Neural cell (in vitro differentiated cells): Measurements from ENCODE around the gene KDM4B. TPM values are rescaled to one million over a fixed set of nuclear protein-coding genes. Genes with fewer than 3 reads are reported as not detected.

ENCODE experiments used
- H2AFZ ChIP-seq: fragments of 200-600, 300-800 bp; sonication (generic), shearing (Covaris generic); 2 replicates; pipeline ENCODE4 v1.6.0; 2014; ENCODE audit warnings: low read depth, mild to moderate bottlenecking, antibody characterized with exemption, low read length, moderate library complexity
- H3F3A ChIP-seq: fragments of 200-600 bp; shearing (Covaris generic); 2 replicates; pipeline ENCODE4 v1.6.1; 2016; ENCODE audit warnings: mild to moderate bottlenecking, moderate library complexity, mixed read lengths, antibody characterized with exemption, low read length; ENCODE audit not compliant: insufficient read depth, poor library complexity, severe bottlenecking
- H3K27ac ChIP-seq: fragments of 200-600, 300-800 bp; sonication (generic), shearing (Covaris generic); 2 replicates; pipeline ENCODE4 v1.5.1; 2014; ENCODE audit warnings: mild to moderate bottlenecking, low read length, moderate library complexity
- H3K27me3 ChIP-seq: fragments of 300-800, 200-600 bp; sonication (generic), shearing (Covaris generic); 2 replicates; pipeline ENCODE4 v1.6.0; 2014; ENCODE audit warnings: mild to moderate bottlenecking, low read depth, low read length, moderate library complexity; ENCODE audit not compliant: insufficient read depth
- H3K36me3 ChIP-seq: fragments of 300-800, 200-600 bp; sonication (generic), shearing (Covaris generic); 2 replicates; pipeline ENCODE4 v1.5.1; 2014; ENCODE audit warnings: mild to moderate bottlenecking, antibody characterized with exemption, low read length, moderate library complexity; ENCODE audit not compliant: insufficient read depth
- H3K4me2 ChIP-seq: fragments of 300-800, 200-600 bp; sonication (generic), shearing (Covaris generic); 2 replicates; pipeline ENCODE4 v1.6.0; 2014; ENCODE audit warnings: mild to moderate bottlenecking, low read length
- H3K4me3 ChIP-seq: fragments of 300-800, 200-600 bp; sonication (generic), shearing (Covaris generic); 2 replicates; pipeline ENCODE4 v1.5.1; 2014; ENCODE audit warnings: mild to moderate bottlenecking, low read length, moderate library complexity
- H3K79me2 ChIP-seq: fragments of 200-600 bp; shearing (Covaris generic); replicated peaks from 2 replicates; pipeline ENCODE4 v1.6.0; 2014; ENCODE audit warnings: mild to moderate bottlenecking, low read length, moderate library complexity; ENCODE audit not compliant: insufficient read depth
- H3K9ac ChIP-seq: fragments of 300-800, 200-600 bp; sonication (generic), shearing (Covaris generic); 2 replicates; pipeline ENCODE4 v1.6.1; 2016; ENCODE audit warnings: mild to moderate bottlenecking, low read length, mixed read lengths
- H3K9me2 ChIP-seq: fragments of 200-600 bp; shearing (Covaris generic); 2 replicates; pipeline ENCODE4 v1.6.1; 2016; ENCODE audit warnings: mild to moderate bottlenecking, low read length, mixed read lengths; ENCODE audit not compliant: insufficient read depth
- H3K9me3 ChIP-seq: fragments of 200-600, 300-800 bp; sonication (generic), shearing (Covaris generic); 2 replicates; pipeline ENCODE4 v1.6.1; 2016; ENCODE audit warnings: mild to moderate bottlenecking, mixed run types, low read length, moderate library complexity, mixed read lengths
- H4K20me1 ChIP-seq: fragments of 200-600 bp; shearing (Covaris generic); 2 replicates; pipeline ENCODE4 v1.6.1; 2016; ENCODE audit warnings: mild to moderate bottlenecking, mixed run types; ENCODE audit not compliant: insufficient read depth
- CTCF ChIP-seq: fragments of 450-650 bp; IDR thresholded peaks from 2 replicates; pipeline ENCODE4 v1.5.1; 2014; ENCODE audit warnings: antibody characterized with exemption, mild to moderate bottlenecking, moderate library complexity; ENCODE audit not compliant: poor library complexity, severe bottlenecking
- EP300 ChIP-seq: fragments of 450-650 bp; conservative IDR thresholded peaks from 2 replicates; pipeline ENCODE4 v1.6.1; 2014; ENCODE audit warnings: antibody characterized with exemption, mild to moderate bottlenecking, moderate library complexity; ENCODE audit not compliant: poor library complexity, severe bottlenecking
- EZH2 ChIP-seq: fragments of 200-600, 300-800 bp; shearing (Covaris generic), sonication (generic); IDR thresholded peaks from 2 replicates; pipeline ENCODE4 v1.6.1; 2014; ENCODE audit warnings: antibody characterized with exemption, low read length, borderline replicate concordance, mild to moderate bottlenecking; ENCODE audit not compliant: insufficient read depth, poor library complexity, severe bottlenecking
- MXI1 ChIP-seq: fragments of 450-650 bp; conservative IDR thresholded peaks from 2 replicates; pipeline ENCODE4 v1.6.1; 2014; ENCODE audit warnings: antibody characterized with exemption, mild to moderate bottlenecking; ENCODE audit not compliant: poor library complexity, severe bottlenecking
- POLR2AphosphoS5 ChIP-seq: IDR thresholded peaks from 2 replicates; pipeline ENCODE4 v1.6.1; 2012
- RAD21 ChIP-seq: fragments of 450-650 bp; conservative IDR thresholded peaks from 2 replicates; pipeline ENCODE4 v1.6.1; 2014; ENCODE audit warnings: antibody characterized with exemption, mild to moderate bottlenecking, moderate library complexity
- REST ChIP-seq: IDR thresholded peaks from 2 replicates; pipeline ENCODE4 v1.6.1; 2012; ENCODE audit warnings: borderline replicate concordance
- SMC3 ChIP-seq: fragments of 450-650 bp; conservative IDR thresholded peaks from 2 replicates; pipeline ENCODE4 v1.6.1; 2014; ENCODE audit warnings: antibody characterized with exemption, mild to moderate bottlenecking, moderate library complexity; ENCODE audit not compliant: poor library complexity
- TAF1 ChIP-seq: IDR thresholded peaks from 2 replicates; pipeline ENCODE4 v1.6.1; 2012; ENCODE audit warnings: low read depth
- polyA plus RNA-seq: library from polyadenylated mRNA; depleted of rRNA; stranded (reverse); fragments of >200 nt; gene quantifications from 2 replicates; pipeline ENCODE4 v1.2.3, GENCODE V29; 2014

KDM4B gene
- polyA plus RNA-seq, 1 donor from 2014 or later, result 19.1 TPM

- no peaks in the 10 kb centered on the region for H3K27me3 ChIP-seq
- H3K36me3 ChIP-seq, result peaks cover 11% of the 10 kb centered on the region
- no peaks in the 10 kb centered on the region for H3K9me2 ChIP-seq
- H3K9me3 ChIP-seq, result peaks cover 8% of the 10 kb centered on the region
- no peak overlapping the region for H3K9ac ChIP-seq
- H4K20me1 ChIP-seq, result no peaks in the 10 kb centered on the region
- H3K4me3 ChIP-seq, result no peak overlapping the region
- H3K4me2 ChIP-seq, result no peak overlapping the region
- H2AFZ ChIP-seq, result no peak overlapping the region
- H3K79me2 ChIP-seq, result no peaks in the 10 kb centered on the region
- no peaks in the 10 kb centered on the region for H3F3A ChIP-seq
- TF ChIP-seq CTCF (no peak), RAD21 (no peak), POLR2AphosphoS5 (no peak), EP300 (no peak), TAF1 (no peak), SMC3 (no peak), REST (no peak), MXI1 (no peak), EZH2 (no peak)
- H3K27ac ChIP-seq, result no peak overlapping the region
Measured at GRCh38 chr19:5097331-5097930, 128.5 kb downstream of the KDM4B start.

DNA sequence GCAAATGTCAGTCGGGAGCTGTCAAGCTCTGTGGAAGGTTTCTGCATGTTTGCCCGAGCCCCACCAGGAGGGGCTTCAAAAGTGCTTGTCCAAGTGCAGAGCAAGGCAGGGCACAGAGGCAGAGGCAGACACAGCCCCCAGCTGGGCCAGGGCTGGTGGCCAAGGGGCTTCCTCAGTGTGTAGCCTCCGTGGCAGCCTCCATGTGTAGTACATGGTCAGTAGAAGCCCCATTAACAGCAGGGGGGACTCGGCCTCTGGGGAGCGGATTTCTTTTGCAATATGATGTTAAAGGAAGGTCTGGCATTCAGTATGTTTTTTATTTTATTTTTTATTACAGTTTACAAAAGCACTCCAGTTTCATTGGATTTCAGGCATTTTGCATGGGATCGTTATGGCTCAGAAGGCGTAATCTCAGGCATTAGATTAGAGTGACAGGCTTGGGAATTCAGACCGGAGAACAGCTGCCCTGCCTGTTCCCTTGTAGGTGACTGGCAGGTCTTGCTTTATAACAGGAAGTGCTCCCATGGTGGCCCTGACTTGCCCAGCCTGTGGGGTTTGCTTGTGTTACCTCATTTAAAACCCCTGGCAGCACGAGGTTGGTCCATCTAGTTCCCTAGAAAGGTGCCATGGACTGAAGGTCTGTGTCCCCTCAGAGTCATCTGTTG is 129.2 kb downstream of the KDM4B start:
- Histone ChIP-seq H3K79me2 (no peaks in the 10 kb centered on the region), H3K36me3 (peaks cover 11% of the 10 kb centered on the region), H3K4me2 (no peak overlapping the region), H3K4me3 (no peak overlapping the region), H3K9me2 (no peaks in the 10 kb centered on the region), H4K20me1 (no peaks in the 10 kb centered on the region), H3K9me3 (peaks cover 8% of the 10 kb centered on the region), H3K9ac (no peak overlapping the region), H3K27me3 (no peaks in the 10 kb centered on the region), H2AFZ (no peak overlapping the region), H3F3A (no peaks in the 10 kb centered on the region), H3K27ac (peak overlapping the region; percentile 11)
- no peak for TF ChIP-seq MXI1
- no peak for TF ChIP-seq EP300
- TF ChIP-seq REST, result no peak
- TF ChIP-seq TAF1, result no peak
- TF ChIP-seq SMC3, result no peak
- TF ChIP-seq RAD21, result no peak
- TF ChIP-seq POLR2AphosphoS5, result no peak
- TF ChIP-seq EZH2, result no peak
- TF ChIP-seq CTCF, result no peak
